ENCODE data around the gene EIF3A.
"Not testable (repeated sequence)": the region's sequence is repeated elsewhere in the genome, so short reads cannot be mapped to it uniquely, and the experiment has no call there.

- TF ChIP-seq, protein P1, sequence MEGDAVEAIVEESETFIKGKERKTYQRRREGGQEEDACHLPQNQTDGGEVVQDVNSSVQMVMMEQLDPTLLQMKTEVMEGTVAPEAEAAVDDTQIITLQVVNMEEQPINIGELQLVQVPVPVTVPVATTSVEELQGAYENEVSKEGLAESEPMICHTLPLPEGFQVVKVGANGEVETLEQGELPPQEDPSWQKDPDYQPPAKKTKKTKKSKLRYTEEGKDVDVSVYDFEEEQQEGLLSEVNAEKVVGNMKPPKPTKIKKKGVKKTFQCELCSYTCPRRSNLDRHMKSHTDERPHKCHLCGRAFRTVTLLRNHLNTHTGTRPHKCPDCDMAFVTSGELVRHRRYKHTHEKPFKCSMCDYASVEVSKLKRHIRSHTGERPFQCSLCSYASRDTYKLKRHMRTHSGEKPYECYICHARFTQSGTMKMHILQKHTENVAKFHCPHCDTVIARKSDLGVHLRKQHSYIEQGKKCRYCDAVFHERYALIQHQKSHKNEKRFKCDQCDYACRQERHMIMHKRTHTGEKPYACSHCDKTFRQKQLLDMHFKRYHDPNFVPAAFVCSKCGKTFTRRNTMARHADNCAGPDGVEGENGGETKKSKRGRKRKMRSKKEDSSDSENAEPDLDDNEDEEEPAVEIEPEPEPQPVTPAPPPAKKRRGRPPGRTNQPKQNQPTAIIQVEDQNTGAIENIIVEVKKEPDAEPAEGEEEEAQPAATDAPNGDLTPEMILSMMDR (IDR thresholded peaks at IDR 0.05) = not testable (repeated sequence)
- not testable (repeated sequence) for TF ChIP-seq POLR2AphosphoS5, POLR2A (IDR thresholded peaks at IDR 0.05)
Observed at GRCh38 chr10:119105899-119106298, 25.3 kb upstream of the EIF3A start.
